Activated CD8-positive, alpha-beta memory T cell treated with anti-CD3 and anti-CD28 coated beads, Interleukin-2, amount 50 U/mL, for 1 hour (primary cell): ENCODE results near the gene CCDC28A.

ENCODE experiments used
- DNase-seq: peaks from one replicate; pipeline ENCODE4 v3.0.0-alpha.2; 2020; ENCODE audit errors: extremely low read depth

The CCDC28A gene

DNA sequence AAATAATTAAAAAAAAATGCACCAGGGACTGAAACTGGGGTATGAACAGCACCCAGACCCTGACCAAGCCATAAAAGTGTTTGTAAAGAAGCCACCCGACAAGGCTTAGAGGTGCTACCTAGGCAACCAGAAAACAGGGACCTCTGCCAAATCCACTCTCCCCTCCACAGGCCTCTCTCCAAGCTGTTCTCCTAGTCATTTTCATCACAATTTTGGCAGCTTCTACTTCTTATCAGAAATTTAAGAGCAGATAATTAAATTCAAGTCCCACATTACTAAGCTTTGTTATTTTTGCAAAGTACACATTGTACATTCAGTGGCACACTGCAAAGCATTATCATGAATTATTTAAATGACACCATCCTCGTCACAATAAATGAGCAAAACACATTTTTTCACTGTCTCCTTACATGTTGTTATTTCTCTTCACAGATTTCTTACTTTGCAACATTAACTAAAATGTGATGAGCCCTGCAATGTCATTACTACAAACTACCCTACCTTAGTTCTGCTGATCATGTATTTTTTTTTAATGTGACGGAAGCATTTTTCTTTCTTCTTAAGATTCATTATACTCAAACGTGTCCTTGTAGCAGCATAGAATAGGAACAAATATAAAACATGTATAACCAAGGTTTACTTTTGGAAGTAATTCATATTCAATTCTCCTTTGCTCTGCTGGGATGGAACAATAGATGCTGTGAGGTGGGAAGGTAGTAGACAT, 60.4 kb downstream of the CCDC28A start:
- DNase-seq, result no peak

DNA sequence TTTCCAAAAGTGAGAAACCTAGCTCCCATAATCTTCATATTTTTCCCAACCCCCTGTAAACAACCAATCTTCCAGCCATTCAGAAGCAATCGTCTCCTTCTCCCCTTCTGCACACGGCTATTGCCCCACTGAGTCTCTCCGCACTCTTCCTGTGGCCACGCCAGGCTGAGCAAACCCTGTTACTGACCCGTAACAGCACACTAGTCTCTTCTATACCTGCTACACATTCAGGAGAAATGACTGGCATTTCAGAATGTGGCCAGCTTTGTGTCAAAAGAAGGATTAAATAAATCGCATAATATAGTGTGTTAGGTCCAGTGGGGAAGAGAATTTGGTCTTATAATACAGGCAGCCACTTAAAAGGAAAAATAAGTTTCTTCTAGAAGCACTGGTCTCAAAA, 63.7 kb downstream of the CCDC28A start:
- no peak for DNase-seq
